Astrocyte of the cerebellum (primary cell): Measurements from ENCODE around the gene LIG4.
A peak's percentile ranks its signal among the peaks of the same experiment; 100 is the strongest.
"Not testable (repeated sequence)": the region's sequence is repeated elsewhere in the genome, so short reads cannot be mapped to it uniquely, and the experiment has no call there.

Experiments
- DNase-seq: peaks from one replicate; pipeline ENCODE4 v3.0.0-alpha.2; 2011; ENCODE audit warnings: low read depth
- H3K4me3 ChIP-seq: 2 replicates; pipeline ENCODE4 v1.5.1; 2011; ENCODE audit warnings: mild to moderate bottlenecking, low read depth, low read length, moderate library complexity
- in situ Hi-C: cut with HindIII; loops from 2 replicates; pipeline ENCODE4 v1.10.0; 2017; ENCODE audit warnings: low sequenced_read_pairs
- TF ChIP-seq, protein P1 (sequence below): IDR thresholded peaks from 2 replicates; pipeline ENCODE4 v1.5.1; 2012; ENCODE audit warnings: low read length, low read depth, moderate library complexity, mild to moderate bottlenecking; ENCODE audit errors: missing control alignments

The LIG4 gene

DNA sequence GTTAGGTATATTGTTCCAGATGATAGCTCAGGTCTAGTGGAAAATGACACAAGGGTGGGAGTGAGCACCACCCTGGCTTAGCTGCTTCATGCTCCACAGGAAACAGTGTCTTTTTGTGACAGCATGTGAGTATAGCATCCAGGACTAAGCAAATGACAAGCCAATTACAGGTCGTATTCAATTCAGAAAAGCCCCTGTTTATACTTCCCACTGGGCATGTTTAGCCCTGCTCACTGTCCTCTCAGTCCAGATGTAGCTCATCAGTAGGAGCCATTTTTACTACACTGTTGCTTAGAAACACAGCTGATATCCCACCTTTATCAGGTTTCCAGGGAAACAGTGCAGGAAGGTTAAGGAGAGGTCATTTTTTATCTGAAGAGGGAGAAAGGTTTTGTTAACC, 10.8 kb upstream of the LIG4 start:
- no peak for DNase-seq
- in situ Hi-C loops, result no loop called here
- no peak overlapping the region for H3K4me3 ChIP-seq
- TF ChIP-seq, protein P1, sequence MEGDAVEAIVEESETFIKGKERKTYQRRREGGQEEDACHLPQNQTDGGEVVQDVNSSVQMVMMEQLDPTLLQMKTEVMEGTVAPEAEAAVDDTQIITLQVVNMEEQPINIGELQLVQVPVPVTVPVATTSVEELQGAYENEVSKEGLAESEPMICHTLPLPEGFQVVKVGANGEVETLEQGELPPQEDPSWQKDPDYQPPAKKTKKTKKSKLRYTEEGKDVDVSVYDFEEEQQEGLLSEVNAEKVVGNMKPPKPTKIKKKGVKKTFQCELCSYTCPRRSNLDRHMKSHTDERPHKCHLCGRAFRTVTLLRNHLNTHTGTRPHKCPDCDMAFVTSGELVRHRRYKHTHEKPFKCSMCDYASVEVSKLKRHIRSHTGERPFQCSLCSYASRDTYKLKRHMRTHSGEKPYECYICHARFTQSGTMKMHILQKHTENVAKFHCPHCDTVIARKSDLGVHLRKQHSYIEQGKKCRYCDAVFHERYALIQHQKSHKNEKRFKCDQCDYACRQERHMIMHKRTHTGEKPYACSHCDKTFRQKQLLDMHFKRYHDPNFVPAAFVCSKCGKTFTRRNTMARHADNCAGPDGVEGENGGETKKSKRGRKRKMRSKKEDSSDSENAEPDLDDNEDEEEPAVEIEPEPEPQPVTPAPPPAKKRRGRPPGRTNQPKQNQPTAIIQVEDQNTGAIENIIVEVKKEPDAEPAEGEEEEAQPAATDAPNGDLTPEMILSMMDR, result no peak

DNA sequence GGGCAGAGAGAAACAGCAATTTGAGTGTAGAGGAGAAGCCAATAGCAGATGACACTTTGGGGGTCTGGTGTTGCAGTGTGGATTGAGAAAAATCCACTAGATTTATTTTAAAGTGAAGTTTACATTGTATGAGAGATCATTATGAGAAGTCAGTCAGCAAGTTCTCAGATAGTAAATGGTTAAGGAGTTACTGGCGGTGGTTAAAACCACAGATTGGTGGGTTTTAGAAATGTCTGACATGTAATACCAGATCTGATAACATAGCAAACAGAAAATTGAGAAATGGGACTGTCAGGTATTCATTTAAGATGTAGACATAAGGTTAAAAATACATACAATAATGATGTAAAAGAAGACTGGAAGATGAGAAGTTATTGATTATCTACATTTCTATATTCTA, 10.1 kb upstream of the LIG4 start:
- H3K4me3 ChIP-seq, result no peak overlapping the region
- no peak for DNase-seq
- TF ChIP-seq, protein P1, result no peak
- in situ Hi-C loops, result no loop called here

GRCh38 chr13:108223687-108224503, 8.6 kb upstream of the LIG4 start:
- TF ChIP-seq, protein P1, result no peak
- in situ Hi-C loops, result no loop called here
- no peak overlapping the region for H3K4me3 ChIP-seq
- DNase-seq, result no peak

DNA sequence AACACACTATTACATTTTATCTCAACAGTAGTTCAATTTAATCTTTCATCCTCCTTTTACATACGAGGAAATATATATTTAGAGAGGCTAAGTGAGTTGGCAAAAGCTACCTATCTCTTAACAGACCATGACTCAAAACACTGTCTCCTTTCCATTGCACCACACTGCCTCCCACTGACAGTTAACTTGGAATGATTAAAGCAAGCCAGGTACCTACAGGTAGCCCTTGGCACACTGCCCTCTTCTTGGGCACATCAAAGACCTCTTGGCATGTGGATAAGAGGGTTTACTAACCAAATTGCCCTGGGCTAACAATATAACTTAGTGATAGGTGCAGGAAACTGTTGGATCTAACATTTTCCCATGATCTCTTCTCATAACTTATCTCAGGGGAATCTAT, 4.7 kb upstream of the LIG4 start:
- H3K4me3 ChIP-seq, result no peak overlapping the region
- TF ChIP-seq, protein P1, result no peak
- no peak for DNase-seq

DNA sequence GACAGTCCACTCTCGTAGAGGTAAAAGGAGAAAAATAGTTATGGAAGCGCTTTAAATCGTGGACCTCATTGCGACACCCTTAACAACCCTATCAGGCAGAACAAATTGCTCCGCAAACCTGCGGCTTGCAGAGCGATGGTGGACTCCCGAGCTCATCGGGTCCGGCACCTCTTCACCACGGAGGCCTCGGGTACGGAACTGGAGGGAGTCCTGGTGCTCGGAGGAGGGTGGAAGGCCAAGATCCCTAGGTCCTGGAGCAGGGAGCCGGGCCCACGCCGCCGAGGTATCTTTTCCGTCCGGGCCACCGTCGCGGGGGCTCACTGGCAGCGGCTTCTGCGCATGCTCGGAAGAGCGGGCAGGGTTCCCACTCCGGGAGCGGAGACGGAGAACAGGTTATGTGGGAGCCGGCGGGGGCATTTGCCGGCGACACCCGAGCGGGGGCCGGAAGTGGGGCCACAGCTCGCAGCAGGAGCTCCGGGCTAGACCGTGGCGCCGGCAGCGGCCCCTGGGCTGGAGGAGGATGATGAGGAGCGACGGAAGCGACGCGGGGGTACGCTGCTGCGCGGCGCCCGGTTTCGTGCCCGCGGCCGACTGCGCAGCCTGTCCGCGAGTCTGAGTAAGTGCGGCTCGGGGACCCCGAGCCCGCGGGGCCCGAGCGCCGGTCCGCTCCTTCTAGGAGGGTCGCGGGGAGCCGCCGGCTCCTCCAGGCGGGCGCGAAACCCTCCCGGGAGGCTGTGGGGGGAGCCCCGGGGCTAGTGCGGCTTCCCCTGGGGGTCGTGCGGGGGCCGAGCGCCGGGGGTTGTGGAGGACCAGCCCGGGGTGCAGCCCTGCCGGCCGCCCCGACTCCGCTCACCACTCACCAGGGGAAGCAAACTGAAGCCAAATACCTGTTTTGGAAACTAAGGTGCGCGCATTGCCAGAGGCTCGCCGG, 3.0 kb upstream of the LIG4 start, which contains the start of gene ABHD13:
Gene ABHD13, plus strand, starts transcription at position 349 of the 931 bp plus-strand sequence. CDS start 10,827 bp downstream, outside the sequence.
- peak within 1 kb of the TSS; percentile 83 for H3K4me3 ChIP-seq
- peak; percentile 59 for DNase-seq
- TF ChIP-seq, protein P1, result no peak
- in situ Hi-C loops, result no loop called here

More for the DNA sequence above, 4.7 kb upstream of the LIG4 start:
- in situ Hi-C loops, result no loop called here

DNA sequence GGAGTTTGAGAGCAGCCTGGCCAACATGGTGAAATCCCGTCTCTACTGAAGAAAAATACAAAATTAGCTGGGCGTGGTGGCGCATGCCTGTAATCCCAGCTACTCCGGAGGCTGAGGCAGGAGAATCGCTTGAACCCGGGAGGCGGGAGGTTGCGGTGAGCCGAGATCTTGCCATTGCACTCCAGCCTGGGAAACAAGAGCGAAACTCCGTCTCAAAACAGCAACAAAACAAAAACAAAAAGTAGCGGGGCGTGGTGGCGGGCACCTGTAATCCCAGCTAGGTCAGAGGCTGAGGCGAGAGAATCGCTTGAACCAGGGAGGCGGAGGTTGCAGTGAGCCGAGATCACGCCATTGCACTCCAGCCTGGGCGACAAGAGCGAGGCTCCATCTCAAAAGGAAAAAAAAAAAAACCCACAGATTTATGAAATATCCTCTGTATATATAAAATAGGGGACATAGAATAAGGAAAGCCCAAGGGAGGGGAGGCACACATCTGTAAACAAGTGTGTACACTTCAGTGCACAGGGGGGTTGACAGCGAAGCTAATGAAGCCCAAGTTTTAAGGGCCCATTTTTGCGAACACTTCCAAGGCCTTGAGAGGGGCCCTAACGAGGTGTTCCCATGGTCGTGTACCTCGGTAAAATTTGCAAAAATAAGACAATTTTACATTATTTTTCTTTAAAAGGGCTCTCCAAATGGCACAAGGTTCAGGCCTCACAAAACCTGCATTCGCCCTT, 2.1 kb upstream of the LIG4 start:
- in situ Hi-C loops, DNase-seq: not testable (repeated sequence)
- H3K4me3 ChIP-seq, result peak overlapping the region; percentile 83
